GM21576 (cell line): ENCODE data around the gene PXT1.
"Not testable (repeated sequence)": the region's sequence is repeated elsewhere in the genome, so short reads cannot be mapped to it uniquely, and the experiment has no call there.

Experiments used
- ATAC-seq: cut with Tn5 transposase; IDR thresholded peaks from one replicate; pipeline ENCODE4 v1.9.1; 2021; ENCODE audit warnings: mild to moderate bottlenecking, moderate library complexity; ENCODE audit not compliant: unreplicated experiment

Gene PXT1, protein sequence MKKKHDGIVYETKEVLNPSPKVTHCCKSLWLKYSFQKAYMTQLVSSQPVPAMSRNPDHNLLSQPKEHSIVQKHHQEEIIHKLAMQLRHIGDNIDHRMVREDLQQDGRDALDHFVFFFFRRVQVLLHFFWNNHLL

DNA sequence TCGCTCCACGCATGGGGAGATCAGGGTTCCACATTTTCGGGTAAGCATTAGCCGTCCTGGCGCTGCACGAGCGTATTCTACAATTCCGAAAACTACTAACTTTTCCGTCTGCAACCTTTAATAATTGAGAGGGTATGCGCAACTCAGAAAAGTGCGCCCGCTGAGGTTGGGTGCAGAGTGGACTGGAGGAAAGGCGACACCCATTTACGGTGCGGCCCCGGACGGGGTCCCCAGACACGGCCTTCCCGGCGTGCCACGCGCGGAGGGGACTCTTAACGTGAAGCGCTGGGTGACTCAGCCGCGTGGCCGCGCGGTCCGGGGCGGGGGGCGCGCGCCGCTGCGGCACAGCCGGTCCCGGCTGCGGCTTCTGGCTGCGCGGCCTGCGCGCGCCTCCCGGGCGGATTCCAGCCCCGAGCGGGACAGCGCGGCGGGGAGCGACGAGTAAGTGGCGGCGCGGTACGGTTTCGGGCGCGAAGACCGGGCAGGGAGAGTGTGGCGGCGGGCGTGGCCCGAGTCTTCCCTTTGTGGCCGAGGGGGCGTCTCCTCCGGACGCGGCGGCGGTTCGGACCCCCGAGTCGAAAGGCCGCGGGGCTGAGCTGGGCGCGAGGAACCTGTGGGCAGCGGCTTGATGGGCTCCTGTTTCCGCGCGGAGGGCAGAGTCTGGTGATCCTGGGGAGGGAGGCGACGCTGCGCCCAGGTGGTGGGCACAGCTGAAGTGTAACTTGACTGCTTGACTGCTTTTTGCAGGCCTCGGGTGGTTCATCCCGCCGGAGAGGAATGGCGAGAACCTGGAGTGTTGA lies at the start of gene PXT1, which contains the start of gene KCTD20:
PXT1 (minus strand) TSS at position 184 of the 800 bp plus-strand sequence. CDS start 16,772 bp downstream, outside the sequence.
KCTD20 (plus strand) TSS at position 330 of the 800 bp plus-strand sequence. CDS start 27,098 bp downstream, outside the sequence.
- ATAC-seq: peak; percentile 68

DNA sequence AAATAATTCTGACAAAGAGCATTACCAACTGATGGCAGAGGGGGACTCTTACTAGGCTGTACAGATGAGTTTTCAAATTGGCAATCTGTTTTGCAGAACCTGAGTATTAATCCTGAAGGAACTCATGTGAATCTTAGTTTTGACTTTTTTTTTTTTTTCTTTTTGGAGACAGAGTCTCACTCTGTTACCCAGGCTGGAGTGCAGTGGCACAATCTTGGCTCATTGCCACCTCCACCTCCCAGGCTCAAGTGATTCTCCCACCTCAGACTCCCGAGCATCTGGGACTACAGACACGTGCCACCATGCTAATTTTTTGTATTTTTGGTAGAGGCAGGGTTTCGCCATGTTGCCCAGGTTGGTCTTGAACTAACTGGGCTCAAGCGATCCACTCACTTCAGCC lies 49.4 kb upstream of the PXT1 start:
- ATAC-seq: no peak

DNA sequence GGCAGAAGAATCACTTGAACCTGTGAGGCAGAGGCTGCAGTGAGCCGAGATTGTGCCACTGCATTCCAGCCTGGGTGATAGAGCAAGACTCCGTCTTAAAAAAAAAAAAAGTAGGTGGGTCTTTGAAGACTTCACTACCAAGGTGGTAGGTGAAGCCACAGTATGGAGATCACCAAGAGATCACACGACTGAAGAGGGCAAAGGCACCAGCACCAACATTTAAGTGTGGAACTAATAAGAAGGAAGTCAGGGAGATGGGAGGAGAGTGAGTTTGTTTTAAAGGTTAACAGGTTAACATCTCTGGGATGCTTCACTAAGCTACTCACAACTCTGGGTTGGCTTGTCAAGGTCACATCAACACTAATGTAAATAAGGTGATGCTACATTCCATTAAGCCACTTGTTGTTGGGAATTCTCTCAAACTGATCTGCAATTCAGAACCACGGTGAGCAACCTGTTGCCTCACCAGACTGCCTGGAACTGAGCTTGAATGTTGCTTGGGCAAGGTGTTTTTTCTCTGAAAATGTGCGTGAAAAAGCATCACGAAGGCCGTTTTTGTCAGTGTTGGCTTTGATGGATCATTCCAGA lies 48.8 kb upstream of the PXT1 start:
- ATAC-seq: no peak

DNA sequence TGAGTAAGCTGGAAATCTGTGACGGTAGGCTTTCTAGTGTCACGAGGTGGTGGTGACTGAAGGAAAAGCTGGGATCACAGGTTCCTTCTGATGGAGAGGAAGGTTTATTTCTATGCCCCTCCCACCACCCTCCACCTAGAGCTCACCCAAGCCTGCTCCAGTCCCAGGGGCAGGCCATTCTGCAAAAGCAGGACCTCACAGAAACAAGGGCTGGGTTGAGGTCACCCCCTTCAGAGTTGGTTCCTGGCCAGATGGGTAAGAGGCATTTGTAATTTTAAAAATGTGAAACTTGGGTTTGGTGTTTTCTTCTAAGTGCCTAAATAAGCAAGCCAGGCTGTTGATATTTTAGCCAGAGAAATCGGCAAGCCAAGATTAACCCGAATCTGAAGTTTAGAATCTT lies 46.8 kb upstream of the PXT1 start:
- no peak for ATAC-seq

DNA sequence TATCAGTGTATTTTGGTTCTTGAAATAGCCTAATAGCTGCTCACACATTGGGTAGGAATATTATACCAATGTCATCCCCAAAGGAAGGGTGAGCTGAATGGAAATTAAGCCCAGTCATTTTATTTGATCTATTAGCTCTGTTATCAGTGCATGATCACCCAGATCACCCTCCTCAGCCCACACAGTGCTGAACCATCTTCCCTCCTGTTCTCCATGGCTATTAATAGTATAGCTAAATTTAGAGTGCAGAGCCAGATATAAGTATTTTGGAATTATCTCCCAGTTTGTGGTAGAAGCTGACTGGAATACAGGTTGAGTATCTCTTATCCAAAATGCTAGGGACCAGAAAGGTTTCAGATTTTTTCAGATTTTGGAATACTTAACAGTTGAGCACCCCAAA lies 45.6 kb upstream of the PXT1 start:
- ATAC-seq: no peak

DNA sequence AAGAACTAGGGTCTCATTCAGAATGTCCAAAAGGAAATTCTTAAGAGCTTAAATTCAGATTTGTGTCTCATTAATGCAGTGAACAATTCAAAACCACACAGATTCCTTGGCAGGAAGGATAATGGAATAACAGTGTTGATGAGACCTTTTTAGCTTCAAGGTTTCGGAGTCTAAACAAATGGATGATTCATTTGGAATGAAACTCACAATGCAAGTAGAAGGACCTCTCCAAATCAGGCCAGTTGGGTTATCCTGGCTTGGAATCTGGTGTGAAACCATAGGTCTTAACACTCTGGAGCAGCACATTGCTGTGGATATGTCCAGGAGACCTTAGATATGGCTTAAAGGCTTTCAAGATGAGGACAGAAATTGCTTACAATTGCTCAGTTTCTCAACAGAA lies 45.0 kb upstream of the PXT1 start:
- ATAC-seq: no peak

DNA sequence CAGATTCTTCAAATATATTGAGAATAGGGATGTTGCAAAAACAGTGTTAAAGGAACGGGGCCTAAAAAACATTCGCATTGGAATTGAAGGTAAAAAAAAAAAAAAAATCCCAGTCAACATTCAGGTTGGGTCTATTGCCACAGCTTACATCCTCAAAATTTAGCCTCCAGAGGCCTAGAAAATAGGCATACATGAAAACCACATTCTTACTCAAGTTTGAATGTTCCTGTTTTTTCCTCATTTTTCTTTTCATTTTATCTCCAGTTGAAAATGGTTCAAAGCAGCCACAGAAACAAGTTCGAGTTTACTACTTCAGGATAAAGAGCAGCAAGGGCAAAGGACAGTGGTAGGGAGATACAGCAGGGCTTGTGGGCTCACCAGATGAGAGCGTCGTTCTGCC lies 42.1 kb upstream of the PXT1 start:
- no peak for ATAC-seq

DNA sequence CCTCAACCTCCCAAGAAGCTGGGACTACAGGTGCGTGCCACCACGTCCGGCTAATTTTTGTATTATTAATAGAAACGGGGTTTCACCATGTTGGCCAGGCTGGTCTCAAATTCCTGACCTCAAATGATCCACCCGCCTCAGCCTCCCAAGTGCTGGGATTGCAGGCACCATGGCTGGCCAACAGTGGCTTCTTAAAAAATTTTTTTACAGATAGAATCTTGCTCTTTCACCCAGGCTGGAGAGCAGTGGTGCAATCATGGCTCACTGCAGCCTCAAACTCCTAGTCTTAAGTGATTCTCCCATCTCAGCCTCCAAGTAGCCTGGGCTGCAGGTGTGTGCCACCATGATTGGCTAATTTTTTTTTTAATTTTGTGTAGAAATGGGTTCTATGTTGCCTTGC lies 40.7 kb upstream of the PXT1 start:
- not testable (repeated sequence) for ATAC-seq

DNA sequence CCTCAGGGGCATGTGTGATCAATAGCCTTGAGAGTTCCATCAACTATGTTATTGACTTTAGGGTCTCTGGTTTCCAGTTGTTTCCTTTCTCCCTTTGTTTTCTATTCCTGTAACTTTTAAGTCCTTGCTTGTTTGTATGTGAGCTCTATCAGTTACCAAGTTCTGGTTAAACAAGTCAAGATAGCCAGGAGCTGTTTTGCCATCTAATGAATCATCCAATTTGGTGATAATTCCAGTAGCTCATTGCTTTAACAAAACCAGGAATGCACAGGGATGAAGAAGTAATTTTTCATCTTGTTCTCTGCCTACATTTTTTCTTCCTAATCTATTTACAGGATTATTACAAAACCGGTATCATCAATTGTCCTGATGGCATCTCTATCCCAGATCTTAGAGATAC lies 36.6 kb upstream of the PXT1 start:
- ATAC-seq: no peak

DNA sequence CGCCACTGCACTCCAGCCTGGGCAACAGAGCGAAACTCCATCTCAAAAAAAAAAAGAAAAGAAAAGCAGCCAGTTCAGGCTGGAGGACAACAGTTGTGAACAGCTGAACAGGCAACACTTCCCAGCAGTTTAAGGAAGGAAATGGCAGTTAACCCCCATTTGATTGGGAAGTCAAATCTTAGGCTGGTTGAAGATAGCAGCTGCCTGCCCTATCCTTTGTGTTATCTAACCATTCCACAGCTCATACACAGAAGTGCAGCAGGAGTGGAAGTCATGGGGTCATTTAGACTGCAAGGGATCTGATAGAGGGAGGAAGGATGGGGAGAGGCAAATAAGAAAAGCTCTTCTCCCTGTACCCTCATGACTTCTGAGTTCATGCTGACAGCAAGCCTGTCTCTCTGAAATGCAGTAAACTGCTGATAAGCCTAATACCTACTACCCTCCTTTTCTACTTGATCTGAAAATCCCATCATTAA lies 35.4 kb upstream of the PXT1 start:
- no peak for ATAC-seq

DNA sequence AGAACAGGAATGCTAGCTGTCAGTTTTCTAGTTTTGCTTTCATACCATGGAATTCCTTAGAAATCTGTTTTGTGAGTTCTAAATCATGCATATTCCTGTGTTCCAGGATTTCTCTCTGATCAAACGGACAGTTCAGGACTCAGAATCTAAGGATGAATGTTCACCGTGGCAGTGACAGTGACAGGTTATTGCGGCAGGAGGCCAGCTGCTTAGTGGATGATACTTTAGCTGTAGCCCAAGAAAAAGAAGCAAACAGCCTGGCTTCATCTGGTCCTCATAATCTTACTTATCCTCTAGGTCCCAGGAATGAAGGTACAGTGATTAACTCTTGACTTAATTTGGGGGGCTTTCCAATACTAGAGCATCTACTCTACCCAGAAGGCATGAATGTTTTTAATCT lies 27.3 kb upstream of the PXT1 start:
- no peak for ATAC-seq

DNA sequence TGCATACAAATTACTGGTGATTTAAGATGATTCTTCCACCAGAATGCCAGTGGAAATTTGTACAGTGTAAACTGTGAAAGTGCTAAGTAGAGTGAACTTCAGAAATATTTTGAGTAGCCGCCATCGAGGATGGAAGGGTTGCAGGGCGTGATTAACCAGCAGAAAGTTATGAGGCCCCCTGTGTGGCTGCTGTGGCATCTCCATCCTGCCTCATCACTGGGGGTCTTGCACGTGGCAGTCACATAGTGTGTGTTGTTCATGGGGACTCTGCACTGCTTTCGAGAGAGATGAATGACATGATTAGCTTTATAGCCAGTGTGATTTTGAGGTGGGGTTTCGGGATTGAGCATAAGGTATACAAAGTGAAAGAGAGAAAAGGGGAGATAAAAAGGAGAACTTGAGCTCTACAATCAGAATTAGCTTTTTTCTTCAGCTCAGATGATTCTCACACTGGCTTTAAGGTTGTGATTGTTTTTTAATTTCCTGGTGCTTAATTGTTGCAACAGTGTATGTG lies 26.6 kb upstream of the PXT1 start:
- no peak for ATAC-seq

DNA sequence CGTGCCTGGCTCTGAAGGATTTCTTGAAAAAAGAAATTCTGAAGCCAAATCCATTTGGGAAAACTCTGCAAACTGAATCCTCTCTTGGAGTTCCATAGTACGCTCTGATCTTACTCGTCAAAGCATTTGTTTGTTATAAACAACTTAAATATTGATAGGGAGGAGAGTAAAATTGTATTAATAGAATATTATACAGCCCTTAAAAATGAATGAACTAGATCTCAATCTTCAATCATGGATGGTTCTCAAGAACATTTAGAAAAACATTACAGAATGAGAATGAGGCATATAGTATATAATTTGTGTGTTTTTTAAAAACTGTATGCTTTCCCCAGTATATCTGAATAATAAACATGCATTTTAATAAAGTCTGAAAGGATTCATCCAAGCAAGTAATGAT lies 25.0 kb upstream of the PXT1 start:
- no peak for ATAC-seq

DNA sequence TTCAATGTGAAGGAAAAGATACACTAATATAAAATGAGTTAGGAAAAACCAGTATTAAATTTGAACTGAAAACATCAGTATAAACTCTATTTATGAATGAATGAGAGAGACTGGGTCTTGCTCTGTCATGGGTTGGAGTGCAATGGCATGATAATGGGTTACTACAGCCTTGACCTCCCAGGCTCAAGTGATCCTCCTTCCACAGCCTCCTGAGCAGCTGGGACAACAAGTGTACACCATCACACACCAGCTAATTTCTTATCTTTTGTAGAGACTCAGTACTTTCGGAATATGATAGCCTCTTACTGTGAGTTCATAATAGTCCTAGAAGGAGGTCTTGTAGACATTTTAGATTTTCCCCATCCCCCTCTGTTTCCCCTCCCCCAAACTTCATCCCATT lies 21.6 kb upstream of the PXT1 start:
- no peak for ATAC-seq

DNA sequence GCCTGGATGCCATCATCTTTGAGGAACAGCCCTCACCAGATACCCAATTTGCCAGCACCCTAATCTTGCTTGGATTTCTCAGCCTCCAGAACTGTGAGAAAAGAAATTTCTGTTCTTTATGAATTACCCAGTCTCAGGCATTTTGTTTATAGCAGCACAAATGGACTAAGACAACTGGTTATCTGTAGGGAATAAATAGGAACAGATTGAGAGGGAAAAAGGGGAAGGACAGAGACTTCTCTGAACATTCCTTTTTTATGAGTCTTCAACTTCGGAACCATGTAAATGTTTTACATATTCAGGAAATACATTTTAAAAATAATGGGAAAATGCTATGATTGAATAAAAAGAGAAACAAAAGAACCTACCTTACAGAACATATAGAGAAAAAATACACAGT lies 21.0 kb upstream of the PXT1 start:
- ATAC-seq: no peak

DNA sequence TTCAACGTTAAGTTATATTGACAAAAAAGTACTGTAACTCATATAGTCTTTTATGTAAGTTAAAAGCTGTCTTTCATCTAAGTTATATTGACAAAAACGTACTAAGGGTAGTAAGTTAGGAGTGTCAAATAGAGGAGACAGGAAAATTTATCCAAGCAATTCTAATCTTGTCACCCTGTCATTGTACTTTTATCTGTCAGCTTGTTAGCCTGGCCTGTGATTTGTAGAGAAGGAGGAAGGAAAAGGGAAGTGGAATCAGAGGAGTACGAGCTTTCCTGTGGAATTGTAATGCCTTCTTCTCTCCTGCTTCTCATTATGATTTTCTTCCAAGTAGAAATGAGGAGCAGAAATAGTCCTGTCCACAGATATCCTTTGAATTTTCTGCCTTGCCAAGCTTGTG lies 19.0 kb upstream of the PXT1 start:
- ATAC-seq: no peak

DNA sequence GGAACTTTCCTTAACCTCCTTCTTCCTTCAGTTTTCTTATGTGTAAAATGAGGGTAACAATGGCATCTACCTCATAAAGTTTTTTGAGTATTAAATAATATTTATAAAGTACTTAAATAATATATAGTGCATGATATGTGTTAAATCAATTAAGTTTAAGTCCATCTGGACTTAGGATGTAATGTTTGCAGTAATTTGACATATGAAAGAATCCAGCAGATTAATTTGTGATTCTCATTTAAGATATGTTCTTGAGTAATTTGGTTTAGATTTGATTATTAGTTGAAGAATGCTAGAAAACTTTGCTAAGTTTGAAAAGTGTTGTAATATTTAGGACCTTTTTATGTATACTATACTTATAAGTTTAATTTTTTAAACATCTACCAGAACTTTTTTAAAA lies 18.3 kb upstream of the PXT1 start:
- ATAC-seq: no peak

DNA sequence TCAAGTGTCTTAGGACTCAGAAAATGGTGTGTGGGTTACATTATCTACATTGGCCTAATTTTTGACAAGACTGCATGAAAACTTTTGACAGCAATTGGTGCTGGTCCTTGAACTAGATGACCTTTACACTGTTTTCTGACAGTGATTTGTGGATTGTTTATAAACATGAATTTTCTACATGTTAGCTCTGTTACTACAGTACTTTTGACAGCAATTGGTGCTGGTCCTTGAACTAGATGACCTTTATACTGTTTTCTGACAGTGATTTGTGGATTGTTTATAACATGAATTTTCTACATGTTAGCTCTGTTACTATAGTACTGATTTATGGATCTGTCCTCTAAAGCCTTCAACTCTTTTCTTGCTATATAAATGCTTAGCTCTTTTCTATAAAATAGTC lies 16.8 kb upstream of the PXT1 start:
- ATAC-seq: no peak

DNA sequence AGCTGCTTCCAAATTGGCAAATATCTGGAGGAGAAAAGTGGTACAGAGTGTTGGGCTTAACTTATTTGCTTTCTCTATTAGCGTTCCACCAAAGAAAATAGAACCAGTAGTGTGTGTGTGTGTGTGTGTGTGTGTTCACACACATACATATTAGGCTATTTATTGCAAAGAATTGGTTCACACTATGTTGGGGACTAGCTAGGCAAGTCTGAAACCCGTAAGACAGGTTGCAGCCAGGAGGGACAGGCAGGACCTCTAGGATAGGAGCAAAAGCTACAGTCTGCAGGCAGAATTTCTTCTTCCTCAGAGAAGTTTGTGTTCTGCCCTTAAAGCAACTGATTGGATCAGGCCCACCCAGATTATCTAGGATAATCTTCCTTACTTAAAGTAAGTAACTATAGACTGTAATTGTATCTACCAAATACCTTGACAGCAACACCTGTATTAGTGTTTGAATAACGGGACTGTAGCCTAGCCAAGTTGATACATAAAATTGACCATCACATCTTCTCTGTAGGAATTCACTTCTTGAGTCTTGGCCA lies 12.9 kb upstream of the PXT1 start:
- no peak for ATAC-seq

DNA sequence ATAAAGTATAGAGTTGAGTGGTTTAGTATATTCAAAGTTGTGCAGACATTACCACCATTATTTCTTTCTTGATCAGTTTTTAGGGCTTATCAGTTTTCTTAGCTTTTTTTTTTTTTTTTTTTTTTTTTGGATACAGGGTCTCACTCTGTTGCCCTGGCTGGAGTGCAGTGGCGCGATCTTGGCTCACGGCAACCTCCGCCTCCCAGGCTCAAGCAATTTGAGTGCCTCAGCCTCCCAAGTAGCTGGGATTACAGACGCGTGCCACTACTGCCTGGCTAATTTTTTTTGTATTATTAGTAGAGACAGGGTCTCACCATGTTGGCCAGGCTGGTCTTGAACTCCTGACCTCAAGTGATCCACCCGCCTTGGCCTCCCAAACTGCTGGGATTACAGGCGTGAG lies 10.2 kb upstream of the PXT1 start:
- not testable (repeated sequence) for ATAC-seq

DNA sequence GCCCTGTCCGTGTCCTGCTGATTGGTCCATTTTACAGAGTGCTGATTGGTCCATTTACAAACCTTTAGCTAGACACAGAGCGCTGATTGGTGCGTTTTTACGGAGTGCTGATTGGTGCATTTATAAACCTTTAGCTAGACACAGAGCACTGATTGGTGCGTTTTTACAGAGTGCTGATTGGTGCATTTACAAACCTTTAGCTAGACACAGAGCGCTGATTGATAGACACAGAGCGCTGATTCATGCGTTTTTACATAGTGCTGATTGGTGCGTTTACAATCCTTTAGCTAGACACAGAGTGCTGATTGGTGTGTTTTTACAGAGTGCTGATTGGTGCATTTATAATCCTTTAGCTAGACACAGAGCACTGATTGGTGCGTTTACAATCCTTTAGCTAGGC lies 6.5 kb upstream of the PXT1 start:
- ATAC-seq: not testable (repeated sequence)

DNA sequence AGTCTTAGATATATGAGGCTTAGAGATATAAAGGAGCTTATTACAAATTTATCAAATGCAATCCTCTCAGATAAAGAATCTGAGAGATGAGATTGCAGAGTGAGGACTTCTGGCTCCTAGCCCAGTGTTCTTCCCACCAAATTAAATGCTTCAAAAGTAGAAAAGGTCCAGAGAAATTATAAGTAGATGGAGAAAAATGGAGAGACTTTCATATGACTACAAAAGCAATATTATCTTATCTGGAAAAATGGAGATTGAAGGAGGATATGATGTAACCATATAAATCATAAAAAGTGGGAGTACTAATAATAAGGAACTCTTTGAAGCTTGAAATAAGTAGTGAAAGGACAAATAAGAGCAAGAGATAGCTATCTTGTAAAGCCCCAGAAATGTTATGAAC lies 3.0 kb upstream of the PXT1 start:
- no peak for ATAC-seq
